HCT116 (cell line): ENCODE data around the gene ZSWIM6. TPM values are rescaled to one million over a fixed set of nuclear protein-coding genes. Genes with fewer than 3 reads are reported as not detected.
A peak's percentile ranks its signal among the peaks of the same experiment; 100 is the strongest.

Experiments
- ATAC-seq: fragments of 200-7000 bp; cut with Tn5 transposase; 2 replicates; pipeline ENCODE4 v1.9.1; 2020; ENCODE audit warnings: mild to moderate bottlenecking, moderate library complexity
- BruUV-seq: library from RNA; stranded (reverse); fragments of 400-500 nt; replicated peaks from 2 replicates; lab custom pipeline; 2021; lab: Mats Ljungman, UMichigan
- CTCF ChIA-PET: fragments of 300-600 bp; sonication (Branson Sonifier 250); formaldehyde crosslinking; loops from one replicate; lab custom pipeline; 2021; ENCODE audit warnings: antibody characterized with exemption; lab: Charles Lee
- POLR2A ChIA-PET: fragments of 300-600, 350-600 bp; sonication (Branson Sonifier 250); formaldehyde crosslinking; loops from one replicate; lab custom pipeline; 2021; ENCODE audit warnings: antibody characterized with exemption; lab: Charles Lee
- RAD21 ChIA-PET, 2 experiments: fragments of 300-600 bp; sonication (Branson Sonifier 250); formaldehyde crosslinking; loops; one replicate each; lab custom pipeline; 2023; ENCODE audit warnings: low total read pairs in 2 of 2; ENCODE audit not compliant: uncharacterized antibody in 2 of 2, unreplicated experiment in 2 of 2, low non-redundant PET in 1 of 2; lab: Charles Lee
- DNase-seq: peaks from one replicate; pipeline ENCODE4 v3.0.0-alpha.2; 2010; ENCODE audit warnings: low read depth, low spot score
- H2AFZ ChIP-seq: fragments of 200-600 bp; shearing (Covaris generic), sonication (generic); 2 replicates; pipeline ENCODE4 v1.6.1; 2017; ENCODE audit warnings: low read depth, mixed run types, mixed read lengths, antibody characterized with exemption, low read length; ENCODE audit not compliant: poor library complexity, severe bottlenecking
- H3K27ac ChIP-seq: 2 replicates; pipeline ENCODE4 v1.5.1; 2012; ENCODE audit warnings: low read depth, low read length
- H3K27me3 ChIP-seq: fragments of 200-600 bp; sonication (generic); 2 replicates; pipeline ENCODE4 v1.6.1; 2016; ENCODE audit warnings: mixed run types, low read length, mixed read lengths; ENCODE audit not compliant: insufficient read depth
- H3K36me3 ChIP-seq, 2 experiments: fragments of 200-500 bp in 1 of 2; fragments of 200-600 bp in 1 of 2; sonication (Bioruptor generic) in 1 of 2; sonication (generic) in 1 of 2; 2 replicates each; pipeline versions ENCODE4 v1.5.1 to v1.6.1; 2014 to 2016; ENCODE audit warnings: low read length in 2 of 2, inconsistent platforms in 1 of 2, mixed read lengths in 1 of 2, mixed run types in 1 of 2; ENCODE audit not compliant: insufficient read depth in 2 of 2, control insufficient read depth in 1 of 2
- H3K4me1 ChIP-seq, 2 experiments: fragments of 200-600 bp in 1 of 2; sonication (generic) in 1 of 2; 2 replicates each; pipeline versions ENCODE4 v1.5.1 to v1.6.1; 2012 to 2017; ENCODE audit warnings: low read length in 2 of 2, inconsistent platforms in 1 of 2, mild to moderate bottlenecking in 1 of 2, mixed read lengths in 1 of 2, mixed run types in 1 of 2, moderate library complexity in 1 of 2; ENCODE audit not compliant: insufficient read depth in 2 of 2, control insufficient read depth in 1 of 2
- H3K4me2 ChIP-seq: fragments of 200-600 bp; sonication (generic); 2 replicates; pipeline ENCODE4 v1.6.1; 2017; ENCODE audit warnings: mixed run types, low read length, mixed read lengths
- H3K4me3 ChIP-seq, 2 experiments: fragments of 200-600 bp in 1 of 2; sonication (generic) in 1 of 2; replicated peaks in 1 of 2; 2 replicates each; pipeline ENCODE4 v1.5.1; 2011 to 2016; ENCODE audit warnings: low read length in 2 of 2, control low read depth in 1 of 2, low read depth in 1 of 2, mild to moderate bottlenecking in 1 of 2, mixed read lengths in 1 of 2, mixed run types in 1 of 2
- H3K79me2 ChIP-seq: fragments of 200-600 bp; sonication (generic); 2 replicates; pipeline ENCODE4 v1.6.1; 2017; ENCODE audit warnings: mild to moderate bottlenecking, mixed run types, low read length, moderate library complexity, mixed read lengths; ENCODE audit not compliant: insufficient read depth
- H3K9ac ChIP-seq: fragments of 200-600 bp; sonication (generic); 2 replicates; pipeline ENCODE4 v1.6.1; 2016; ENCODE audit warnings: low read length, mixed read lengths
- H3K9me2 ChIP-seq: fragments of 200-600 bp; sonication (generic), shearing (Covaris generic); 2 replicates; pipeline ENCODE4 v1.6.1; 2017; ENCODE audit warnings: mixed run types, mild to moderate bottlenecking, moderate library complexity; ENCODE audit not compliant: insufficient read depth
- H3K9me3 ChIP-seq, 2 experiments: fragments of 200-500 bp in 1 of 2; fragments of 200-600 bp in 1 of 2; sonication (Bioruptor generic) in 1 of 2; sonication (generic) in 1 of 2; 2 replicates each; pipeline ENCODE4 v1.6.1; 2014 to 2017; ENCODE audit warnings: low read length in 2 of 2, mixed read lengths in 2 of 2, inconsistent platforms in 1 of 2, low read depth in 1 of 2, mild to moderate bottlenecking in 1 of 2, mixed run types in 1 of 2, moderate library complexity in 1 of 2; ENCODE audit not compliant: control insufficient read depth in 1 of 2, insufficient read depth in 1 of 2
- H4K20me1 ChIP-seq: fragments of 200-600 bp; sonication (generic), shearing (Covaris generic); 2 replicates; pipeline ENCODE4 v1.6.1; 2017; ENCODE audit warnings: mixed run types, mild to moderate bottlenecking, moderate library complexity; ENCODE audit not compliant: insufficient read depth
- EGR1 ChIP-seq: IDR thresholded peaks from 2 replicates; pipeline ENCODE4 v1.6.1; 2012; ENCODE audit warnings: low read depth
- POLR2AphosphoS5 ChIP-seq: IDR thresholded peaks from 2 replicates; pipeline ENCODE4 v1.6.1; 2011; ENCODE audit warnings: mild to moderate bottlenecking, low read depth, low read length, moderate library complexity
- SP1 ChIP-seq: IDR thresholded peaks from 2 replicates; pipeline ENCODE4 v1.6.1; 2012; ENCODE audit warnings: low read depth
- ZNF274 ChIP-seq: fragments of 200-500 bp; sonication (Bioruptor generic); IDR thresholded peaks from 2 replicates; pipeline ENCODE4 v1.6.1; 2014; ENCODE audit warnings: mild to moderate bottlenecking, low read depth, low read length, inconsistent platforms
- intact Hi-C: fragments of 100-400 bp; cut with micrococcal nuclease; formaldehyde crosslinking; loops from 2 replicates; pipeline ENCODE4 v1.10.0; 2022
- total RNA-seq: library from RNA; stranded (reverse); gene quantifications from one replicate; pipeline ENCODE4 v1.2.1, GENCODE V29; 2021; ENCODE audit not compliant: unreplicated experiment
- TF ChIP-seq, protein P1 (sequence below): IDR thresholded peaks from 2 replicates; pipeline ENCODE4 v1.6.1; 2011; ENCODE audit warnings: mild to moderate bottlenecking, low read length, moderate library complexity; ENCODE audit not compliant: insufficient replicate concordance; ENCODE audit errors: extremely low read depth
- TF ChIP-seq, protein P2 (sequence below): IDR thresholded peaks from 2 replicates; pipeline ENCODE4 v1.6.1; 2012

Gene ZSWIM6
- total RNA-seq, 1 experiment from 2014 or later, result 7.4 TPM

DNA sequence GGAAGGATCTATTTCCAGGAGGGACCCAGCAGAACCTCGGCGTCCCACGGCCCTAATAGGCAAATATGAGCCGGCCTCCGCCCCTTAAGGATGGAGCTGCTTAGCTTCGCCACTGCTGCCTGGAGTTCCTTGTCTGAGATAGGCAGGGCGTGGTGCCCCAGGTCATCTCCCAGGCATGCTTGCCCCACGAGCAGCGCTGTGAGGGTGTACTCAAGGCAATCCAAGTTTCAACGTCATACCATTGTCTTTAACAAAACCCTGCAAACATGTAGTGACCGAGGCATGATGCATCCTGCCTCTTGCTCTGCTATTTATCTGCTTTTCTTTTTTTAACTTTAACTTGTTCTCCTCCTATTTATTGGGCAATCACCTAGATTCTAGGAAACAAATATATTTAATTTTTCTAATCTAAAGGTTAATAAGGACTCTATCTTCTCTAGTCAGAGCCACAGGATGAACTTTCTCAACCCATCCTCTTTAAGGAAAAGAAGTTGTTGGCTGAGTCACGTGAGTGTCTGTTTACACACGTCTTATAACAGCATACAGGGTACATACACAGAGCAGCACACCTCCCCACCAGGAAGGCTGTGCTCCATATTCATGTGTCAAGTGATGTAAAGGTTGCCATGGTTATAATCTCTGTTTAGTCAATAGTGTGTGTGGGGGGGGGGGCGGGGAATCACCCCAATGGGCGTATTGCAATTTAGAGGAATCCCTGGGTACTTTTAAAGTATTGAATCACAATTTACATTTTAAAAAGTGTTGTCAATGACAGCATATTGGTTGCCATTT is 27.3 kb upstream of the ZSWIM6 start:
- peaks cover 19 to 46% of the 10 kb centered on the region in 2 experiments; a peak in 3 of 4 replicates for H3K4me1 ChIP-seq
- H3K27ac ChIP-seq, result no peak overlapping the region
- H3K9me3 ChIP-seq, result no peaks in the 10 kb centered on the region
- DNase-seq, result peak; percentile 55
- H3K79me2 ChIP-seq, result no peaks in the 10 kb centered on the region
- peak overlapping the region; percentile 82 for H3K4me2 ChIP-seq
- H3K27me3 ChIP-seq, result no peaks in the 10 kb centered on the region
- BruUV-seq, result no TSS peak
- POLR2A ChIA-PET, result interaction anchor here (1.1 kb wide), 1 partner anchor 147 kb away, joined by 3 read pairs; no protein-coding TSS in a partner anchor
- no peaks in the 10 kb centered on the region for H4K20me1 ChIP-seq
- H2AFZ ChIP-seq, result peak overlapping the region; percentile 81
- TF ChIP-seq, protein P1, sequence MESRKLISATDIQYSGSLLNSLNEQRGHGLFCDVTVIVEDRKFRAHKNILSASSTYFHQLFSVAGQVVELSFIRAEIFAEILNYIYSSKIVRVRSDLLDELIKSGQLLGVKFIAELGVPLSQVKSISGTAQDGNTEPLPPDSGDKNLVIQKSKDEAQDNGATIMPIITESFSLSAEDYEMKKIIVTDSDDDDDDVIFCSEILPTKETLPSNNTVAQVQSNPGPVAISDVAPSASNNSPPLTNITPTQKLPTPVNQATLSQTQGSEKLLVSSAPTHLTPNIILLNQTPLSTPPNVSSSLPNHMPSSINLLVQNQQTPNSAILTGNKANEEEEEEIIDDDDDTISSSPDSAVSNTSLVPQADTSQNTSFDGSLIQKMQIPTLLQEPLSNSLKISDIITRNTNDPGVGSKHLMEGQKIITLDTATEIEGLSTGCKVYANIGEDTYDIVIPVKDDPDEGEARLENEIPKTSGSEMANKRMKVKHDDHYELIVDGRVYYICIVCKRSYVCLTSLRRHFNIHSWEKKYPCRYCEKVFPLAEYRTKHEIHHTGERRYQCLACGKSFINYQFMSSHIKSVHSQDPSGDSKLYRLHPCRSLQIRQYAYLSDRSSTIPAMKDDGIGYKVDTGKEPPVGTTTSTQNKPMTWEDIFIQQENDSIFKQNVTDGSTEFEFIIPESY, result no peak
- TF ChIP-seq, protein P2, sequence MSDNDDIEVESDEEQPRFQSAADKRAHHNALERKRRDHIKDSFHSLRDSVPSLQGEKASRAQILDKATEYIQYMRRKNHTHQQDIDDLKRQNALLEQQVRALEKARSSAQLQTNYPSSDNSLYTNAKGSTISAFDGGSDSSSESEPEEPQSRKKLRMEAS, result peak; percentile 69
- TF ChIP-seq, all 23 proteins: peak for 1
- CTCF ChIA-PET, result interaction anchor here (1.4 kb wide), 1 partner anchor 27 kb away, joined by 3 read pairs; no protein-coding TSS in a partner anchor
- Histone ChIP-seq H3K9ac (peak overlapping the region; percentile 41), H3K4me3 (peak overlapping the region; percentile 31 to 52), H3K9me2 (no peaks in the 10 kb centered on the region), H3K36me3 (no peaks in the 10 kb centered on the region)
- ATAC-seq, result peak; percentile 69
- intact Hi-C loops, result no loop called here
- RAD21 ChIA-PET, result interaction anchor here in 1 of 2 experiments (0.5 kb wide), 1 partner anchor 237 kb away, joined by 6 read pairs; no protein-coding TSS in a partner anchor

GRCh38 chr5:61306531-61307131 is 25.4 kb upstream of the ZSWIM6 start:
- CTCF ChIA-PET, result no interaction called here
- H3K4me3 ChIP-seq, result no peak overlapping the region
- TF ChIP-seq, protein P2, result no peak
- TF ChIP-seq POLR2AphosphoS5 (no peak), ZNF274 (no peak), EGR1 (no peak), SP1 (no peak)
- TF ChIP-seq, protein P1, result no peak

More at GRCh38 chr5:61306531-61307131, 25.4 kb upstream of the ZSWIM6 start:
- H3K27ac ChIP-seq, result no peak overlapping the region
- H3K9me3 ChIP-seq, result no peaks in the 10 kb centered on the region
- no peaks in the 10 kb centered on the region for H3K79me2 ChIP-seq
- no peaks in the 10 kb centered on the region for H4K20me1 ChIP-seq
- no peak overlapping the region for H3K4me2 ChIP-seq
- DNase-seq (no peak), ATAC-seq (no peak)
- H3K4me1 ChIP-seq, result peaks cover 12 to 39% of the 10 kb centered on the region in 2 experiments; a peak in 3 of 4 replicates
- no peaks in the 10 kb centered on the region for H3K36me3 ChIP-seq
- no peaks in the 10 kb centered on the region for H3K27me3 ChIP-seq
- intact Hi-C loops, result no loop called here
- no peak overlapping the region for H3K9ac ChIP-seq
- POLR2A ChIA-PET, result interaction anchor here (0.7 kb wide), 1 partner anchor 23 kb away, joined by 3 read pairs; no protein-coding TSS in a partner anchor
- H2AFZ ChIP-seq, result no peak overlapping the region
- RAD21 ChIA-PET, result no interaction called here
- no TSS peak for BruUV-seq
- H3K9me2 ChIP-seq, result no peaks in the 10 kb centered on the region
